WTC11 (cell line): ENCODE measurements around the gene CACNA1E. TPM values are rescaled to one million over a fixed set of nuclear protein-coding genes. Genes with fewer than 3 reads are reported as not detected.

Source experiments
- ATAC-seq: fragments of 200-7000 bp; cut with Tn5 transposase; 2 replicates; pipeline ENCODE4 v1.10.0; 2021; ENCODE audit warnings: mild to moderate bottlenecking, moderate library complexity
- CTCF ChIA-PET: fragments of 300-600 bp; sonication (Branson Sonifier 250); formaldehyde crosslinking; loops from one replicate; lab custom pipeline; 2021; ENCODE audit warnings: antibody characterized with exemption; lab: Charles Lee
- POLR2A ChIA-PET: fragments of 350-600 bp; sonication (Branson Sonifier 250); formaldehyde crosslinking; loops from one replicate; lab custom pipeline; 2021; ENCODE audit warnings: antibody characterized with exemption; lab: Charles Lee
- DNase-seq: peaks from one replicate; pipeline ENCODE4 v3.0.0; 2021; ENCODE audit warnings: low spot score
- H3K27ac Mint-ChIP-seq: 2 replicates; pipeline ENCODE4 v1.8.0; 2021; ENCODE audit warnings: mixed read lengths
- H3K27me3 Mint-ChIP-seq: 2 replicates; pipeline ENCODE4 v1.8.0; 2021; ENCODE audit warnings: low read depth, mild to moderate bottlenecking, moderate library complexity, mixed read lengths
- H3K36me3 Mint-ChIP-seq: 2 replicates; pipeline ENCODE4 v1.8.0; 2021; ENCODE audit warnings: mixed read lengths
- H3K4me1 Mint-ChIP-seq: 2 replicates; pipeline ENCODE4 v1.8.0; 2022; ENCODE audit warnings: mixed read lengths
- H3K4me3 Mint-ChIP-seq: 2 replicates; pipeline ENCODE4 v1.8.0; 2021; ENCODE audit warnings: mild to moderate bottlenecking, moderate library complexity, mixed read lengths
- H3K9me3 Mint-ChIP-seq: 2 replicates; pipeline ENCODE4 v1.8.0; 2021; ENCODE audit warnings: mixed read lengths
- AFF4 ChIP-seq: sonication (generic); formaldehyde crosslinking; IDR thresholded peaks from 2 replicates; pipeline ENCODE4 v1.8.1; 2023; ENCODE audit warnings: mild to moderate bottlenecking, missing genetic modification reagents, borderline replicate concordance
- CREM ChIP-seq: sonication (generic); formaldehyde crosslinking; IDR thresholded peaks from 2 replicates; pipeline ENCODE4 v1.8.1; 2022; ENCODE audit warnings: mild to moderate bottlenecking, missing genetic modification reagents, moderate library complexity
- CTCF ChIP-seq: fragments of 200-600 bp; IDR thresholded peaks from 2 replicates; pipeline ENCODE4 v1.8.0; 2022; ENCODE audit warnings: antibody characterized with exemption
- E2F4 ChIP-seq: sonication (generic); formaldehyde crosslinking; IDR thresholded peaks from 2 replicates; pipeline ENCODE4 v1.8.1; 2022; ENCODE audit warnings: low read depth, mild to moderate bottlenecking, moderate library complexity, missing genetic modification reagents, borderline replicate concordance
- E2F5 ChIP-seq: sonication (generic); formaldehyde crosslinking; IDR thresholded peaks from 2 replicates; pipeline ENCODE4 v1.8.1; 2022; ENCODE audit warnings: mild to moderate bottlenecking, moderate library complexity, missing genetic modification reagents
- ELF4 ChIP-seq: sonication (generic); formaldehyde crosslinking; IDR thresholded peaks from 2 replicates; pipeline ENCODE4 v1.8.1; 2022; ENCODE audit warnings: low read depth, mild to moderate bottlenecking, moderate library complexity, missing genetic modification reagents
- FOXK1 ChIP-seq: sonication (generic); formaldehyde crosslinking; IDR thresholded peaks from 2 replicates; pipeline ENCODE4 v1.8.0; 2022; ENCODE audit warnings: mild to moderate bottlenecking, moderate library complexity, missing genetic modification reagents
- GABPB1 ChIP-seq: sonication (generic); formaldehyde crosslinking; IDR thresholded peaks from 2 replicates; pipeline ENCODE4 v1.8.1; 2023; ENCODE audit warnings: mild to moderate bottlenecking, missing genetic modification reagents
- HMGXB4 ChIP-seq: sonication (generic); formaldehyde crosslinking; IDR thresholded peaks from 2 replicates; pipeline ENCODE4 v1.8.1; 2023; ENCODE audit warnings: mild to moderate bottlenecking, moderate library complexity, missing genetic modification reagents
- KAT7 ChIP-seq: sonication (generic); formaldehyde crosslinking; IDR thresholded peaks from 2 replicates; pipeline ENCODE4 v1.8.1; 2023; ENCODE audit warnings: missing genetic modification reagents, mild to moderate bottlenecking, borderline replicate concordance
- NFATC4 ChIP-seq: fragments of 250-450 bp; sonication (Bioruptor Pico); IDR thresholded peaks from 2 replicates; pipeline ENCODE4 v1.9.0; 2021; ENCODE audit warnings: mild to moderate bottlenecking
- PREB ChIP-seq: sonication (generic); formaldehyde crosslinking; IDR thresholded peaks from 2 replicates; pipeline ENCODE4 v1.8.1; 2022; ENCODE audit warnings: mild to moderate bottlenecking, missing genetic modification reagents, moderate library complexity, borderline replicate concordance
- PRRX2 ChIP-seq: fragments of 250-450 bp; sonication (Bioruptor Pico); IDR thresholded peaks from 2 replicates; pipeline ENCODE4 v1.8.0; 2021; ENCODE audit warnings: mild to moderate bottlenecking
- SP1 ChIP-seq: sonication (generic); formaldehyde crosslinking; conservative IDR thresholded peaks from 2 replicates; pipeline ENCODE4 v1.8.1; 2022; ENCODE audit warnings: missing genetic modification reagents
- USF2 ChIP-seq: sonication (generic); formaldehyde crosslinking; IDR thresholded peaks from 2 replicates; pipeline ENCODE4 v1.8.1; 2023; ENCODE audit warnings: mild to moderate bottlenecking, missing genetic modification reagents, moderate library complexity
- ZNF396 ChIP-seq: fragments of 250-450 bp; sonication (Bioruptor Pico); IDR thresholded peaks from 2 replicates; pipeline ENCODE4 v1.8.0; 2021; ENCODE audit warnings: mild to moderate bottlenecking, moderate library complexity, borderline replicate concordance
- ZNF671 ChIP-seq: fragments of 250-450 bp; sonication (Bioruptor Pico); IDR thresholded peaks from 2 replicates; pipeline ENCODE4 v1.8.0; 2021; ENCODE audit warnings: mild to moderate bottlenecking
- total RNA-seq: library from RNA; stranded (reverse); gene quantifications from 3 replicates; pipeline ENCODE4 v1.2.3, GENCODE V29; 2021

The CACNA1E gene
- total RNA-seq, 1 experiment from 2014 or later = 0.63 TPM

GRCh38 chr1:181508486-181509165 lies 25.3 kb downstream of the CACNA1E start:
- no peak for DNase-seq
- peaks cover 6% of the 10 kb centered on the region; the same call in 1 of the 2 replicates for H3K4me1 Mint-ChIP-seq
- no peak overlapping the region for H3K4me3 Mint-ChIP-seq
- no peaks in the 10 kb centered on the region for H3K36me3 Mint-ChIP-seq
- ChIA-PET CTCF (interaction anchor here (0.6 to 1.9 kb wide), 4 partner anchors 26 to 463 kb away, joined by 4 to 8 read pairs (median 5); partner anchors contain the start of gene CACNA1E), POLR2A (no interaction called here)
- H3K9me3 Mint-ChIP-seq = no peaks in the 10 kb centered on the region
- no peak overlapping the region for H3K27ac Mint-ChIP-seq
- no peaks in the 10 kb centered on the region; the same call in none of the 2 replicates for H3K27me3 Mint-ChIP-seq
- no peak for TF ChIP-seq NFATC4 (CRISPR knock-in tag)
- no peak for TF ChIP-seq E2F5
- no peak for TF ChIP-seq GABPB1
- TF ChIP-seq E2F4 = no peak
- TF ChIP-seq SP1 (CRISPR knock-in tag) = no peak
- no peak for TF ChIP-seq CTCF
- no peak for TF ChIP-seq KAT7 (CRISPR knock-in tag)
- no peak for TF ChIP-seq ELF4 (CRISPR knock-in tag)
- no peak for TF ChIP-seq USF2 (CRISPR knock-in tag)
- TF ChIP-seq CREM (CRISPR knock-in tag) = no peak
- no peak for TF ChIP-seq FOXK1 (CRISPR knock-in tag)
- no peak for TF ChIP-seq PRRX2 (CRISPR knock-in tag)
- TF ChIP-seq PREB (CRISPR knock-in tag) = no peak
- ATAC-seq = no peak

GRCh38 chr1:181513786-181514297 lies 30.5 kb downstream of the CACNA1E start:
- Mint-ChIP-seq H3K36me3 (no peaks in the 10 kb centered on the region), H3K4me1 (peaks cover 8% of the 10 kb centered on the region), H3K27ac (no peak overlapping the region), H3K9me3 (no peaks in the 10 kb centered on the region), H3K4me3 (no peak overlapping the region), H3K27me3 (no peaks in the 10 kb centered on the region; the same call in none of the 2 replicates)
- POLR2A ChIA-PET = no interaction called here
- ATAC-seq (no peak), DNase-seq (no peak)
- TF ChIP-seq HMGXB4 (CRISPR knock-in tag) = no peak
- TF ChIP-seq ZNF671 (CRISPR knock-in tag) = no peak
- no peak for TF ChIP-seq AFF4
- no peak for TF ChIP-seq ZNF396 (CRISPR knock-in tag)
- no peak for TF ChIP-seq CTCF
- CTCF ChIA-PET = interaction anchor here (1.2 kb wide), 1 partner anchor 423 kb away, joined by 8 read pairs; no protein-coding TSS in a partner anchor
